ENCODE data around the gene UGCG.
"Not testable (repeated sequence)": the region's sequence is repeated elsewhere in the genome, so short reads cannot be mapped to it uniquely, and the experiment has no call there.

Gene UGCG

DNA sequence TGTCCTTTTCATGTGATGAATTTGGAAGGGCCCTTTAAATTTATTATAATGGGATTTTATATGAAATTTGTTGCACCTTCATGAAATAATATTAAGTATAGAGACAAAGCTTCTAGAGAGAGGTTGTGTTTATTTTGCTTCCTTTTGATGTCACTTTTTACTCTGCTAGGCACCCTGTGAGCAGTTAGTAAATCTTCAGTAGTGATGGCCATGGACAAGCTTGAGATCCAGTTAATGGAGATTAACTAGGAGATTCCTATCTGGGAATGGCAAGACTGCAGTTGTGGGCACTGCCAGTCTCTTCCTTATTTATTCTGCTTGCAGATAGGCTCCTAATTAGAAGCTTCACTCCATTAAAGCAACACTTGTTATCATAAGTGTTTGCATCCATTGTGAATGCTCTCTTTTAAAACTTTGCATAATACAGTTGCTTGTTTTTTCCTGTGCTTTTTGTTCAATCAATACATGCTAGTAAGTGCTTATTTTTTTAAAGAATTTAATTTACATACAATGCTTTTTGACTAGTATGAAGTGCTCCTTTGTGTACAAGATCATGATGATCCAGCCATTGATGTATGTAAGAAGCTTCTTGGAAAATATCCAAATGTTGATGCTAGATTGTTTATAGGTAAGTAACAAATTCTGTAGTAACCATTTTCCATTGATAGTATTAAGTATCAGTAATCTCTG is 25.9 kb downstream of the UGCG start:
- DNase-seq: no peak

DNA sequence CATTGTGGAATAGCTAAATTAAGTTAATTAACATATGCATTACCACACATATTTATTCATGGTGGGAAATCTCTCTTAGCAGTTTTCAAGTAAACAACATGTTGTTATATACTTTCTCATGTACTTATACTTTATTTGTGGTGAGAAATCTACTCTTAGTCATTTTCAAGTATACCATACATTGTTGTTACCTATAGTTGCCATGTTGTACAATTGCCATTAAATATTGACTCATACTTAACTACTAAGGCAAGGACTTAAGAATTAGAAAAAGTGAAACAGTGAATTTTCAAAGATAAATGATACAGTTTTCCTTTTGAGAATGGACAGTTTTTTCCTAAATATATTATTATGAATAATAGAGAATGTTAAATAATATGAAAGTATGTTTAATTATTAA is 27.7 kb downstream of the UGCG start:
- peak; percentile 15 for DNase-seq

DNA sequence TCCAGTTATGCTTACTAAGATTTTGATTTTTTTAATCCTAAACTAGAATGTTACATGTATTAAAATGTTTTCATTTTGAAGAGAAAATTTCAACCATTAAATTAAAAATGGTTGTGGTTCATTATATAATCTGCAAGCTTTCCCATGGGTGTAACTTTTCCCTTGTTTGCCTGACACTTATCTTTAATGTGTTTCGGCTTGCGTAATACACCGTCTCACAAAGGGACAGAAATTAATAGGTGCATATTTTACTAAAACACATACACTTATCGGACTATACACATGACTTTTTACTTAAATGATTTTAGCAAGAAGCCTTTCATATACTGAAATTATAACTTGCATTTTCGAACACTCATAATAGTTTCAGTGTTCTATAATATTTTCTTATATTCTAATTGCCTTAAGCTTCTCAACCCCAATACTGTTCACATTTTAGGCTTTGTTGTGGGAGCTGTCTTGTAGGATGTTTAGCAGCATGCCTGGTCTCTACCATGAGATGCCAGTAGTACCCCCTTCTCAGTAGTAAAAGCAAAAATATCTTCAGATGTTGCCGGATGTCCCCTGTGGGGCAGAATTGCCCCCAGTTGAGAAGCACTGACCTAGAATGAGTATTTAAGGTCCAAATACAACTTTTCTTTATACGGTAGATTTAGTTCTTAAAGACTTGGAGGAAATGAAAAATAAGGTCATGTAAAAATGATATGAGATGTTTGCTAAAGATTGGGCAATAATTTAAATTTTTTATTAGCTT is 28.6 kb downstream of the UGCG start:
- DNase-seq: no peak

DNA sequence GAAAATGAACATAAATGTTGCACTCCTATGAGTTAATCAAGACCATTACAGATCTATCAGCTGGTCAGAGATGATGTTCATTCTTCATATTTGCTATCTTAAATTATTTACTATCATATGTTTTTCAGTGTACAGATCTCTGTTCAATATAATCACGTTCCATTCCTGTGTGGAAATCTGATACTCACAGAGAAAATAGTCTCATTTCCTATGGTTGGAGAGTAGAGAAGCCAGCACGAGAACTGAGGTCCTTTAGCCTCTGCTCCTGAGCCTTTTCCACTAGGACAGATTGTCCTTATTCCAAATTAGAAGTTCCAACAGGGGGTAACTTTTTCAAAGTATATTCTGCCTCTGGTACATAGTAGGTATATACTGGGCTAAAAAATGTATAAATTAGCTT is 29.2 kb downstream of the UGCG start:
- no peak for DNase-seq

GRCh38 chr9:111926421-111926875 is 29.8 kb downstream of the UGCG start:
- no peak for DNase-seq

DNA sequence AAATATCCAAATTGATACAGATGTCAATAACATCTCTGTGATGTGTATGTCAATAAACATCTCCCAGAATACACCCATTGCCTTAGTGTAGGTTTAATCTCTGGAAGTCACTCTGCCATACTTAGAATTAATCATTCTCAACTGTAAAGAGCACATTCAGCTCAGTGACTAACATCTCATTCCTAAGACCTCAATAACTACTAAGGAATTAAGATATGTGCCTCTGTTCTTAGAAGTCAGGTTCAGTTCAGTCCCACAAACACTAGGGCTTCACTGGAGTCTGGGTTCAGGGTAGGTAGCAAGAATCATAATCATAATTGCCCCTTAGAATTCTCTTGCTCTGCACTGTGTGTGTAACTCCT is 31.7 kb downstream of the UGCG start:
- DNase-seq: no peak

- DNase-seq: no peak
Observed at GRCh38 chr9:111934747-111935146, 38.1 kb downstream of the UGCG start.

DNA sequence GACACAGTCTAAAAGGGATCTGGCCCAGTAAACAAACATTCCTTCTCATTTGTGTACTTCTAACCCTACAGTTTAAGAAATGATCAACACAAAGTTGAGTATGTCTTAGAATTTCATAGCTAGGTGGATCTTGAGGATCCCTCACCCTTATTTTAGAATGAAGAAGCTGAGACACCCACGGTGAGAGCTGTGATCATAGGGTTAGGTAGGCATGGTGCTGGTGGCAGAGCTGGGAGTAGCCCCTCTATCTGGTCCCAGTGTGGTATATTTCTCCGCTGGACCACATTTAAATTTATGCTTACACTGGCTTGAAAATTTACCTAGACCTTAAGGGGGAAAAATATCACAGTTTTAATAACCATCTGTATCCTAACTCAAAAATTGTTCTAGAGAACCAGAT is 39.8 kb downstream of the UGCG start:
- DNase-seq: no peak

DNA sequence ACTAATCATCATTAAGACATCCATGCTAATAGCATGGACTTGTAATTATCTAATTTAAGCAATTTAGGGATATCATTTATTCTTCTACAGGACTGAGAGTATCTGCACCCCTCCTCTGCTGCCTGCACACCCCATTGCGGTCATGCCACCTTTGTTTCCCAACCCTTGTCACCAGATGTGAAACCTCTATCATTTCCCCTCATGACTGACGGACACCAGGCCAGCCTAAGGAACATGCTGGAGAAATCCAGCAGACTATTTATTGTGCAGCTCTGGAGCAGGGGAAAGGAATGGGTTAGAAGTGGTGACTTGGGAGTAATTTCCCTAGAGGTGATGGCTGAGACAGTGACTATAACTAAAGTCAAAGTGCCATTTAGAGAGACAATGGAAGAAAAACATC is 40.7 kb downstream of the UGCG start:
- DNase-seq: no peak

DNA sequence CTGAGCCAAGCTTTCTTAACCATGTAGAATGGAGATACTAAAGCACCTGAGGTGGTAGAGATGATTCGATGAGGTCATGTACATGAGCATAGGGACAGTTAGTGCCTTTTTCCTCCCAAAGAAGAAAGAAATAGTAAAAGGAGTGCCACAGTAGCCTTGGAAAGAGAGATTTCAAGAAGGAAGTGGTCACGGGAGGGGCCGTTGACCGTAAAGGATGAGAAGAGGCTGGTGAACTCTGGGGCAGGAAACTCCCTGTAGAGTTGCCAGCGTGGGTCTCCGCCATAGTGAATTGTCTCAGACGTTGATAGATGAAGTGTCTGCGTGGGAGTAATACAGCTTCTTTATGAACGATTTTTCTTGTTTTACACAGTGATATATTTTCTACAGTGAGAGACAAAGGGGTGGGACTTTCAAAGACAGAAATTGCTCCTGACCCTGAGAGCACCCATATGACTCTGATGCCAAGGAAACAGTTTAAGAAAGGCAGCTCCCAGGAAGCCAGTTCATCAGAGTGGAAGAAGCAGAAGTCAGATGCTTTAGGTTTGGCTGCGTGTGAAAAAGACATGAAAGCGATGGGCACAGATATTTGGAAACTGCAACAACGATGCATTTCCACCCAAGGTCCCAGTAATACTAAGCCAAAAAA is 41.3 kb downstream of the UGCG start:
- DNase-seq: no peak

- DNase-seq: no peak
Observed at GRCh38 chr9:111938427-111938800, 41.8 kb downstream of the UGCG start.

- DNase-seq: no peak
Observed at GRCh38 chr9:111939322-111939721, 42.7 kb downstream of the UGCG start.

- DNase-seq: no peak
Observed at GRCh38 chr9:111940697-111941096, 44.1 kb downstream of the UGCG start.

- no peak for DNase-seq
Observed at GRCh38 chr9:111943200-111943599, 46.6 kb downstream of the UGCG start.

GRCh38 chr9:111943746-111944145 is 47.1 kb downstream of the UGCG start:
- DNase-seq: no peak

DNA sequence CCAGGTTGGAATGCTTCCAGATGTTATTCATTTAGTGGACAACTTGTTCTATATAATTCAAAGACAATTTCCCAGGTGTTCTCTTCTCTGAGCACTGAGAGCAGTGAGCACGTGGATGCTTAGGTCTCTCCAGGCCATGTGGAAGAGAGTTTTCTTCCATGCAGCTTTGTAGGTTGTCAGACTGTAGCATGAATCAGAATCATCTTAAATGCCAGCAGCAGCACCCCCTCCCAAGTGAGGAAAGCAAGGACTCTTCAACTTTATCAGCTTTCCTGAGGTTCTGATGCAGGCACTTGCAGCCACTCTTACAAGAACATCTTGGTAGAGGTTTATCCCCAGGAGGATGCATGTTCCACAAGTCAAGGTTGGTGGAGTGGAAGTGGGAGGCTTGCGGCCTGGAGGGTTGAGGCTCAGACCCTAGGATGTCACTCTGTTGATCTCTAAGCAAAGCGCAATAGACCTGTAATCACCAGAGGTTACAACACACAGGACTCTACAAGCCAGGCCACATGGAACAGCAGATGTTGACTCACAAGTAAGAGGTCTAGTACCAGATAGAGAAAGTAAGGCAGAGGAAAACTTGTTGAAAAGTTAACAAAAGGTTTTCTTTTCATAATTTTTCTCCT is 47.7 kb downstream of the UGCG start:
- DNase-seq: no peak

DNA sequence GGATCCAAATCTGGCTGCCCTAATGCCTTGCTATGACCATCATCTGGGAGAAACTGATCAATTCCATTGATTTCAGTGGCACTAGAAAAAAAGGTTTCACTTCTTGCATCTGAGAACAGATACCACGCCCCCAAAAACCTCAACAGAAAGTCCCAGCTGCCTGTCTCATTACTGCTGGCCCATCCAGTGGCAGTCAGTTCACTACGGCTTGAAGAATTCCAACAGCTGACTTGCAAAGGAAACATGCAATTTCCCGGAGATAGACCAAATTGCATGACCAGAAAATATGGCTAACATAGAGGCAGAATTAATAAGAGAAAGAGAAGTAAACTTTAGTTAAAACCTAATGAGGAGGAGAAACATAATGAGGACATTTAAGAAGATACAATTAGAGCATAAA is 48.6 kb downstream of the UGCG start:
- no peak for DNase-seq

GRCh38 chr9:111948109-111948508 is 51.5 kb downstream of the UGCG start:
- DNase-seq: not testable (repeated sequence)

GRCh38 chr9:111948951-111949350 is 52.3 kb downstream of the UGCG start:
- peak; percentile 63 for DNase-seq

DNA sequence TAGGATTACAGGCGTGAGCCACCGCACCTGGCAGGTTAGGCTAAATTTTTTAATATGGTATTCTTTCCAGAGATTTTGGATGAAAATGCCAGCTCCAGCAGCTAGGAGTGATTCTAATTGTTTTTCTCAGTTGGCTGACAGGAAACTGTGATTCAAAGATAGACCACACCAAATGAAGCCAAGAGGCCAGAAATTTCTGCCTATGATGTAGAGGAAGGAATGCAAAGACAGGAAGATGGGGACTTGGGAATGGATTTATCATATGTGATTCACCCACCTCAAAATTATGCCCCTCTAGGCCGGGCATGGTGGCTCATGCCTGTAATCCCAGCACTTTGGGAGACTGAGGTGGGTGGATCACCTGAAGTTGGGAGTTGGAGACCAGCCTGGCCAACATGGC is 53.3 kb downstream of the UGCG start:
- no peak for DNase-seq

- DNase-seq: no peak
Observed at GRCh38 chr9:111952559-111952958, 55.9 kb downstream of the UGCG start.

DNA sequence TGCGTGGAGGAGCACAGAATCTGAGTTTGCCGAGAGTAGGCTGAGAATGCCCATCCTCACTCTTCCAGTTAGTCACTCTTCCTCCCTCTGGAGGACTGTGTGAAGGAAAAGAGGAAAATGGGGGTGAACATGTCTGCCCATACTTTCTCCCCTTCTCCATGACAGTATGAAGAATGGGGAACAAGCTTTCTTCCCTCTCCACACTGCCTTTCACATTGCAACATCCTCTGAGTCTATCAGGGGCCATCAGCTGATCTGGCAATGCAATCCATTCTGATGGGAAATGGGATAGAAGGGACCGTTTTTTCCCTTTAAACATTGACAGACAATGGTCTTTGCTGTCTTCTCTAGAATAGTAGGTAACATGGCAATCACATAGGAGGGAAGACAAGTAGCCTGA is 56.8 kb downstream of the UGCG start:
- DNase-seq: no peak

- peak; percentile 96 for DNase-seq
Observed at GRCh38 chr9:111955048-111955447, 58.4 kb downstream of the UGCG start.
